GM21825 (cell line): Measurements from ENCODE around the gene MRPS2.

Experiments used
- ATAC-seq: cut with Tn5 transposase; IDR thresholded peaks from one replicate; pipeline ENCODE4 v1.9.1; 2021; ENCODE audit warnings: mild to moderate bottlenecking, moderate library complexity; ENCODE audit not compliant: unreplicated experiment

The MRPS2 gene

GRCh38 chr9:135551031-135551430, 50.5 kb downstream of the MRPS2 start:
- ATAC-seq = no peak

- ATAC-seq = no peak
Observed at GRCh38 chr9:135551456-135551855, 51.0 kb downstream of the MRPS2 start.

- ATAC-seq = no peak
Observed at GRCh38 chr9:135552021-135552697, 51.7 kb downstream of the MRPS2 start.

GRCh38 chr9:135552698-135553171, 52.3 kb downstream of the MRPS2 start:
- no peak for ATAC-seq
